H9 (cell line): Measurements from ENCODE around the gene APOA1. TPM values are rescaled to one million over a fixed set of nuclear protein-coding genes. Genes with fewer than 3 reads are reported as not detected.

Source experiments
- DNase-seq: peaks from one replicate; pipeline ENCODE4 v3.0.0-alpha.2; 2017
- H2AFZ ChIP-seq: one replicate; pipeline ENCODE4 v1.6.1; 2013; ENCODE audit warnings: mild to moderate bottlenecking, low read length, control low read depth, moderate library complexity
- H2AK5ac ChIP-seq: 2 replicates; pipeline ENCODE4 v1.6.1; 2013; ENCODE audit warnings: low read length, control low read depth, mixed read lengths; ENCODE audit not compliant: insufficient read length
- H2BK120ac ChIP-seq: one replicate; pipeline ENCODE4 v1.6.1; 2013; ENCODE audit warnings: low read depth, mild to moderate bottlenecking, low read length, control low read depth, inconsistent platforms; ENCODE audit not compliant: poor library complexity, severe bottlenecking
- H2BK12ac ChIP-seq: 2 replicates; pipeline ENCODE4 v1.6.1; 2013; ENCODE audit warnings: low read length, control low read depth, mixed read lengths, low read depth; ENCODE audit not compliant: insufficient read length
- H2BK15ac ChIP-seq: 2 replicates; pipeline ENCODE4 v1.6.1; 2013; ENCODE audit warnings: low read depth, low read length, control low read depth
- H2BK20ac ChIP-seq: one replicate; pipeline ENCODE4 v1.6.1; 2013; ENCODE audit warnings: low read depth, mild to moderate bottlenecking, low read length, control low read depth, inconsistent platforms; ENCODE audit not compliant: poor library complexity, severe bottlenecking
- H2BK5ac ChIP-seq: 2 replicates; pipeline ENCODE4 v1.6.1; 2013; ENCODE audit warnings: low read length, control low read depth, mixed read lengths; ENCODE audit not compliant: insufficient read length
- H3K14ac ChIP-seq: 2 replicates; pipeline ENCODE4 v1.6.1; 2013; ENCODE audit warnings: low read length, control low read depth; ENCODE audit not compliant: insufficient read depth
- H3K18ac ChIP-seq: 2 replicates; pipeline ENCODE4 v1.6.1; 2013; ENCODE audit warnings: low read depth, mild to moderate bottlenecking, mixed read lengths, low read length, control low read depth; ENCODE audit not compliant: insufficient read length
- H3K23ac ChIP-seq: 2 replicates; pipeline ENCODE4 v1.6.1; 2013; ENCODE audit warnings: low read length, control low read depth, mixed read lengths, low read depth; ENCODE audit not compliant: insufficient read length
- H3K23me2 ChIP-seq: 2 replicates; pipeline ENCODE4 v1.6.1; 2013; ENCODE audit warnings: low read depth, mild to moderate bottlenecking, mixed read lengths, low read length, control low read depth; ENCODE audit not compliant: insufficient read length, poor library complexity, severe bottlenecking
- H3K27ac ChIP-seq: 2 replicates; pipeline ENCODE4 v1.5.1; 2013; ENCODE audit warnings: low read length, control low read depth, mixed read lengths, low read depth; ENCODE audit not compliant: insufficient read length
- H3K27me3 ChIP-seq: 2 replicates; pipeline ENCODE4 v1.6.1; 2013; ENCODE audit warnings: low read length, control low read depth, inconsistent platforms; ENCODE audit not compliant: insufficient read depth
- H3K4ac ChIP-seq: 2 replicates; pipeline ENCODE4 v1.6.1; 2013; ENCODE audit warnings: low read depth, mild to moderate bottlenecking, control low read depth, inconsistent platforms, low read length, moderate library complexity
- H3K4me1 ChIP-seq: 2 replicates; pipeline ENCODE4 v1.6.1; 2013; ENCODE audit warnings: low read length, control low read depth, inconsistent platforms; ENCODE audit not compliant: insufficient read depth
- H3K4me2 ChIP-seq: 2 replicates; pipeline ENCODE4 v1.6.1; 2013; ENCODE audit warnings: low read length, control low read depth, mixed read lengths; ENCODE audit not compliant: insufficient read length, insufficient read depth
- H3K56ac ChIP-seq: 2 replicates; pipeline ENCODE4 v1.6.1; 2013; ENCODE audit warnings: low read depth, mild to moderate bottlenecking, mixed read lengths, low read length, control low read depth; ENCODE audit not compliant: insufficient read length
- H3K79me1 ChIP-seq: 2 replicates; pipeline ENCODE4 v1.6.1; 2013; ENCODE audit warnings: low read depth, mild to moderate bottlenecking, moderate library complexity, low read length, control low read depth, inconsistent platforms; ENCODE audit not compliant: insufficient read depth, poor library complexity, severe bottlenecking
- H3K79me2 ChIP-seq: 2 replicates; pipeline ENCODE4 v1.6.1; 2013; ENCODE audit warnings: low read length, control low read depth, inconsistent platforms; ENCODE audit not compliant: insufficient read depth
- H3K9ac ChIP-seq: 2 replicates; pipeline ENCODE4 v1.6.1; 2013; ENCODE audit warnings: low read length, control low read depth, mixed read lengths; ENCODE audit not compliant: insufficient read length; ENCODE audit errors: extremely low read depth
- H3K9me3 ChIP-seq: one replicate; pipeline ENCODE4 v1.6.1; 2013; ENCODE audit warnings: low read depth, low read length, inconsistent platforms; ENCODE audit not compliant: control insufficient read depth
- H3T11ph ChIP-seq: one replicate; pipeline ENCODE4 v1.6.1; 2013; ENCODE audit warnings: mild to moderate bottlenecking, low read length, control low read depth, inconsistent platforms
- H4K20me1 ChIP-seq: one replicate; pipeline ENCODE4 v1.6.1; 2013; ENCODE audit not compliant: control insufficient read depth, insufficient read length, insufficient read depth
- H4K5ac ChIP-seq: 2 replicates; pipeline ENCODE4 v1.6.1; 2013; ENCODE audit warnings: low read depth, mild to moderate bottlenecking, mixed read lengths, low read length, control low read depth; ENCODE audit not compliant: insufficient read length
- H4K8ac ChIP-seq: replicated peaks from 2 replicates; pipeline ENCODE4 v1.6.1; 2013; ENCODE audit warnings: low read length, control low read depth, mixed read lengths, low read depth; ENCODE audit not compliant: insufficient read length
- H4K91ac ChIP-seq: 2 replicates; pipeline ENCODE4 v1.6.1; 2013; ENCODE audit warnings: low read depth, mild to moderate bottlenecking, moderate library complexity, mixed read lengths, low read length, control low read depth; ENCODE audit not compliant: insufficient read length
- H3K27ac Mint-ChIP-seq, 3 experiments: 2 replicates in 2 of 3; 3 replicates in 1 of 3; pipeline ENCODE4 v1.8.0; 2020 to 2021; ENCODE audit warnings: mixed read lengths in 3 of 3, mild to moderate bottlenecking in 1 of 3, moderate library complexity in 1 of 3
- H3K27me3 Mint-ChIP-seq: 2 replicates; pipeline ENCODE4 v1.8.0; 2021; ENCODE audit warnings: low read depth, mild to moderate bottlenecking, moderate library complexity, mixed read lengths
- H3K36me3 Mint-ChIP-seq, 3 experiments: 2 replicates in 2 of 3; 3 replicates in 1 of 3; pipeline ENCODE4 v1.8.0; 2020 to 2021; ENCODE audit warnings: low read depth in 3 of 3, mixed read lengths in 3 of 3; ENCODE audit not compliant: insufficient read depth in 1 of 3
- H3K4me1 Mint-ChIP-seq, 2 experiments: 2 replicates each; pipeline ENCODE4 v1.8.0; 2020; ENCODE audit warnings: mixed read lengths in 2 of 2
- H3K4me3 Mint-ChIP-seq, 2 experiments: 2 replicates in 1 of 2; 3 replicates in 1 of 2; pipeline ENCODE4 v1.8.0; 2020 to 2021; ENCODE audit warnings: mild to moderate bottlenecking in 2 of 2, mixed read lengths in 2 of 2, moderate library complexity in 1 of 2
- H3K9me3 Mint-ChIP-seq, 2 experiments: 2 replicates in 1 of 2; 3 replicates in 1 of 2; pipeline ENCODE4 v1.8.0; 2020; ENCODE audit warnings: mild to moderate bottlenecking in 2 of 2, mixed read lengths in 2 of 2, moderate library complexity in 1 of 2
- WGBS: extraction: QIAGEN DNeasy Blood & Tissue Kit; methylation state at CpG from one replicate; pipeline ENCODE4 v1.1.7; 2013; ENCODE audit warnings: missing lambda C conversion rate, low lambda C conversion rate, mixed read lengths; ENCODE audit not compliant: insufficient read length; ENCODE audit errors: extremely low coverage; 5-methylcytosine and 5-hydroxymethylcytosine counted together
- total RNA-seq: library from RNA; stranded (reverse); gene quantifications from 2 replicates; pipeline ENCODE4 v1.2.1, GENCODE V29; 2021
- TF ChIP-seq, protein P1 (sequence below): fragments of 200-600 bp; sonication (generic); conservative IDR thresholded peaks from 3 replicates; pipeline ENCODE4 v1.8.0; 2021; ENCODE audit warnings: antibody characterized with exemption, mild to moderate bottlenecking

APOA1 gene
- total RNA-seq, 1 experiment from 2014 or later: 0.68 TPM

DNA sequence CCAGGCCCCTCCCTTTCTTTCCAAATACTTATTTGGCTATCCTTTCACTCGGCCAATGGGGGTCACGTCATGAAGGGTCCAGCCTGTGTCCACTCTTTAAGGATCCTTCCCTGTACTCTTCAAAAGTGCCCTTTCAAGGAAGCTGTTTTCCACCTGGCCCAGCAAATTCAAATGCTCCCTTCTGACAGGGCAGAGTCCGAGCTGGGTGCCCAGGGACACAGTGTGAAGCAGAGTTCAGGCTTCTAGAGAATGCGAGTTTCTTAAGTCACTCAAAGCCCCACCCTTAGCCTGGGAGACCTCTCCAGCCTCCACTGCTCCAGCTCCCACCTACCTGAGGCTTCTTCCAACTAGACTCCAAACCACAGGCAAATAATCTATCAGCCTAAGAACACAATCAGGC is 5.5 kb upstream of the APOA1 start:
- H3K79me1 ChIP-seq: no peaks in the 10 kb centered on the region
- H3K27me3 Mint-ChIP-seq: no peaks in the 10 kb centered on the region
- H2BK12ac ChIP-seq: no peak overlapping the region
- H4K8ac ChIP-seq: no peak overlapping the region
- no peak overlapping the region for H2BK15ac ChIP-seq
- H3K18ac ChIP-seq: no peak overlapping the region
- H3K23me2 ChIP-seq: no peaks in the 10 kb centered on the region
- no peak overlapping the region for H3T11ph ChIP-seq
- H3K27ac ChIP-seq: no peak overlapping the region
- no peak overlapping the region for H3K4ac ChIP-seq
- no peak overlapping the region for H2BK20ac ChIP-seq
- H3K9me3 ChIP-seq: no peaks in the 10 kb centered on the region
- no peaks in the 10 kb centered on the region for H3K9me3 Mint-ChIP-seq
- H3K14ac ChIP-seq: no peak overlapping the region
- H3K4me1 ChIP-seq: no peaks in the 10 kb centered on the region
- no peak for DNase-seq
- no peaks in the 10 kb centered on the region for H4K20me1 ChIP-seq
- WGBS: no CpG with 5 or more reads among the region's 4 CpGs
- no peak overlapping the region for H2BK120ac ChIP-seq
- H2AK5ac ChIP-seq: no peak overlapping the region
- TF ChIP-seq, protein P1, sequence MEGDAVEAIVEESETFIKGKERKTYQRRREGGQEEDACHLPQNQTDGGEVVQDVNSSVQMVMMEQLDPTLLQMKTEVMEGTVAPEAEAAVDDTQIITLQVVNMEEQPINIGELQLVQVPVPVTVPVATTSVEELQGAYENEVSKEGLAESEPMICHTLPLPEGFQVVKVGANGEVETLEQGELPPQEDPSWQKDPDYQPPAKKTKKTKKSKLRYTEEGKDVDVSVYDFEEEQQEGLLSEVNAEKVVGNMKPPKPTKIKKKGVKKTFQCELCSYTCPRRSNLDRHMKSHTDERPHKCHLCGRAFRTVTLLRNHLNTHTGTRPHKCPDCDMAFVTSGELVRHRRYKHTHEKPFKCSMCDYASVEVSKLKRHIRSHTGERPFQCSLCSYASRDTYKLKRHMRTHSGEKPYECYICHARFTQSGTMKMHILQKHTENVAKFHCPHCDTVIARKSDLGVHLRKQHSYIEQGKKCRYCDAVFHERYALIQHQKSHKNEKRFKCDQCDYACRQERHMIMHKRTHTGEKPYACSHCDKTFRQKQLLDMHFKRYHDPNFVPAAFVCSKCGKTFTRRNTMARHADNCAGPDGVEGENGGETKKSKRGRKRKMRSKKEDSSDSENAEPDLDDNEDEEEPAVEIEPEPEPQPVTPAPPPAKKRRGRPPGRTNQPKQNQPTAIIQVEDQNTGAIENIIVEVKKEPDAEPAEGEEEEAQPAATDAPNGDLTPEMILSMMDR: no peak
- H3K4me1 Mint-ChIP-seq: peaks cover 21 to 22% of the 10 kb centered on the region in 2 experiments
- no peaks in the 10 kb centered on the region for H3K79me2 ChIP-seq
- H3K23ac ChIP-seq: no peak overlapping the region
- no peak overlapping the region for H3K9ac ChIP-seq
- H4K5ac ChIP-seq: no peak overlapping the region
- no peaks in the 10 kb centered on the region for H3K27me3 ChIP-seq
- peaks cover 9 to 45% (median 44%) of the 10 kb centered on the region in 3 experiments; a peak in 5 of 7 replicates for H3K36me3 Mint-ChIP-seq
- H3K4me2 ChIP-seq: no peak overlapping the region
- no peak overlapping the region for H2BK5ac ChIP-seq
- no peak overlapping the region for H3K4me3 Mint-ChIP-seq
- H4K91ac ChIP-seq: no peak overlapping the region
- no peak overlapping the region for H2AFZ ChIP-seq
- peak overlapping the region in 1 of 3 experiments; percentile 61; a peak in 1 of 7 replicates for H3K27ac Mint-ChIP-seq
- H3K56ac ChIP-seq: no peak overlapping the region
